ENCODE data around the gene PRDM2. TPM values are rescaled to one million over a fixed set of nuclear protein-coding genes. Genes with fewer than 3 reads are reported as not detected.

Gene PRDM2
- polyA plus RNA-seq, 4 donors: 35.7 to 41.4 (median 40.1) TPM

- no peak for DNase-seq (ENCODE audit: low read depth in 4 of 4, low spot score in 3 of 4)
Observed at GRCh38 chr1:13829152-13829769, 129.3 kb downstream of the PRDM2 start.

DNA sequence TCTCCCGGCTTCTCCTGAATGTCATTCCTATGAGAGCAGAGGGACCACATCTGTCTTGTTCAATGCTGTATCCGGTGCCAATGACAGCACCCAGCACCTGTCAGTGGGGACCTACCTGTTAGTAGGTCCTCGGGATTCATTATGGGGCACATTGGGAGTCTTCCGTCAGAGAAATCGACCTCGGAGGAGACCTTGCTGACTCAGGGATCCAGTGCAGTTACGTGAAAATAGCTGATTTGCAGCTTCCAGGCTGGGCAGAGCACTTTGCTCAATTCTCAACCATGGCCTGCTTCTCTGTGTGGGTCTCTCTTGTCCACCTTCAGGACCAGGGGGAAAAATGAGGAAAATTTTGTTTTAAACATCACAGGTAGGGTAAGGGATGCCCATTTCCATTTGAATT, 130.2 kb downstream of the PRDM2 start:
- no peak for DNase-seq (ENCODE audit: low read depth in 4 of 4, low spot score in 3 of 4)

GRCh38 chr1:13830616-13831280, 130.8 kb downstream of the PRDM2 start:
- DNase-seq (ENCODE audit: low read depth in 4 of 4, low spot score in 3 of 4): no peak

DNA sequence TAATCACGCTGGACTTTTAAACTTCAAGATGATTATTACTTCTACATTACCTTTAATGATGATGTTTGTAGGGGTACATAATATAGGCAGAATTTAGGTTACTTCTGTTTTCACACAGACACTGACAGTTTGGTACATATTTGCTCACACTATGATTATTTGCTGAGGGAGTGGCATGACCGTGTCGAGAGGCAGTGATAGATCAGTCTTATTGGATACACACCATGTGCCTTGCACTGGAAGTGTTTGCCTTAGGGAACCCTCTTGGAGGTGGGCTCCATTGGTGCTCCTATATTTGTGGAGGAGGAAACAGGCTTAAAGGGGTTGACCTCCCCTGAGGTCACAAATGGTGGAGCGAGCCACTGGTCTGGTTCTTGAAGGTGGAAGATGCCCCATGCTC, 132.1 kb downstream of the PRDM2 start:
- no peak for DNase-seq (ENCODE audit: low read depth in 4 of 4, low spot score in 3 of 4)

GRCh38 chr1:13832536-13832935, 132.5 kb downstream of the PRDM2 start:
- no peak for DNase-seq (ENCODE audit: low read depth in 4 of 4, low spot score in 3 of 4)

- DNase-seq (ENCODE audit: low read depth in 4 of 4, low spot score in 3 of 4): no peak
Observed at GRCh38 chr1:13836136-13836535, 136.1 kb downstream of the PRDM2 start.

DNA sequence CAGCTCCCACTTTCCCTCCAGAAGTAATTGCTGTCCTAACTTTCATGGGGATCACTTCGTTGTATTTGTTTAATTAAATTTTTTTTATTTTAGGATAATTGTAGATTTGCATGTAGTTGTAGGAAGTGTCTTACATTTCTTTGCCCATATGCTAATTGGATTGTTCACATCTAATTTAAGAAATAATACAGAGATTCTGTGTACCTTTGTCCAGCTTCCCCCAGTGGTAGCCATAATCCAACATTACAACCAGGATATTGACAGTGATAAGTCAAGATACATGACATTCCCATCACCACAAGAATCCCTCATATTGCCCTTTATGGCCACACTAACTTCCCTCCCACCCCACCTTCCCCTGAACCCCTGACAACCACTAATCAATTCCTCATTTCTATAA, 136.6 kb downstream of the PRDM2 start:
- DNase-seq (ENCODE audit: low read depth in 4 of 4, low spot score in 3 of 4): no peak

DNA sequence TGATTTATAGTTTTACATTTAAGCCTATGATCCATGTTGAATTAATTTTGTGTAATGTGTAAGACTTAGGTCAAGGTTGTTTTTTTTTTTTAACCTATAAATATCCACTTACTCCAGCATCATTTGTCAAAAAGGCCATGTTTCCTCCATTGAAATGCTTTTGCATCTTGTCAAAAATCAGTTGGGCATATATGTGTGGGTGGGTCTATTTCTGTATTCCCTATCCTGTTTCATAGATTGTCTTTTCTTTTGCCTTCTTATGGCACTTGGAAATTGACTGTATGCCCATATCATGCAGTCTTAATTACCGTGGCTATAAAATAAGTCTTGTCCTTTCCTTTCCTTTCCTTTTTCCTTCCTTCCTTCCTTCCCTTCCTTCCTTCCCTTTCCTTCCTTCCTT, 138.2 kb downstream of the PRDM2 start:
- DNase-seq (ENCODE audit: low read depth in 4 of 4, low spot score in 3 of 4): no peak

DNA sequence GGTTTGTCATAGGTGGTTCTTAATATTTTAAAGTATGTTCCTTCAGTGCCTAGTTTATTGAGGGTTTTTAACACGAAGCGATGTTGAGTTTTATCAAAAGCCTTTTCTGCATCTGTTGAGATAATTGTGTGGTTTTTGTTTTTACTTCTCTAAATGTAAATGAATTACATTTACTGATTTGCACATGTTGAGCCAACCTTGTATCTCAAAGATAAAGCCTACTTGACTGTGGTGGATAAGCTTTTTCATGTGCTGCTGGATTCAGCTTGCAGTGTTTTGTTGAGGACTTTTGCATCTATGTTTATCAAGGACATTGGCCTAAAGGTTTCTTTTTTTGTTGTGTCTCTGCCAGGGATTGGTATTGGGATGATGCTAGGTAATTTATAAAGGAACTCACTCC, 142.5 kb downstream of the PRDM2 start:
- no peak for DNase-seq (ENCODE audit: low read depth in 4 of 4, low spot score in 3 of 4)

DNA sequence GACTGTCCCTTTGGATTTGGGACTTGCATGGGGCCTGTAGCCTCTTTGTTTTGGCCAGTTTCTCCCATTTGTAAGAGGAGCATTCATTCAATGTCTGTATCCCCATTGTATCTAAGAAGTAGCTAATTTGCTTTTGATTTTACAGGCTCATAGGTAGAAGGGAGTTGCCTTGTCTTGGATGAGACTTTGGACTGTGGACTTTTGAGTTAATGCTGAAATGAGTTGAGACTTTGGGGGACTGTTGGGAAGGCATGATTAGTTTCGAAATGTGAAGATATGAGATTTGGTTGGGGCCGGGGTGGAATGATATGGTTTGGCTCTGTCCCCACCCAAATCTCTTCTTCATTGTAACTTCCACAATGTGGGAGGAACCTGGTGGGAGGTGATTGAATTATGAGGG, 151.7 kb downstream of the PRDM2 start:
- no peak for DNase-seq (ENCODE audit: low read depth in 4 of 4, low spot score in 3 of 4)

DNA sequence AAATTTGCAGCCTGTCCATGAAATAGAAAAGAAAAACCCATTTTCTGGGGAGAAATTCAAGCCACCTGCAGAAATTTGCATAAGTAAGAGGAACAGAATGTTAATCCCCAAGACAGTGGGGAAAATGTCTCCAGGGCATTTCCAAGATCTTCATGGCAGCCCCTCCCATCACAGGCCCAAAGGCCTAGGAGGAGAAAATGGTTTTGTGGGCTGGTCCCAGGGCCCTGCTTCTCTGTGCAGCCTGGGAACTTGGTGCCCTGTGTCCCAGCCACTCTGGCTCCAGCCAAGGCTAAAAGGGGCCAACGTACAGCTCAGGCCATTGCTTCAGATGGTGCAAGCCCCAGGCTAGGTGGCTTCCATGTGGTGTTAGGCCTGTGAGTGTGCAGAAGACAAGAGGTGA, 155.6 kb downstream of the PRDM2 start:
- DNase-seq (ENCODE audit: low read depth in 4 of 4, low spot score in 3 of 4): no peak

GRCh38 chr1:13860031-13860430, 160.0 kb downstream of the PRDM2 start:
- no peak for DNase-seq (ENCODE audit: low read depth in 4 of 4, low spot score in 3 of 4)

DNA sequence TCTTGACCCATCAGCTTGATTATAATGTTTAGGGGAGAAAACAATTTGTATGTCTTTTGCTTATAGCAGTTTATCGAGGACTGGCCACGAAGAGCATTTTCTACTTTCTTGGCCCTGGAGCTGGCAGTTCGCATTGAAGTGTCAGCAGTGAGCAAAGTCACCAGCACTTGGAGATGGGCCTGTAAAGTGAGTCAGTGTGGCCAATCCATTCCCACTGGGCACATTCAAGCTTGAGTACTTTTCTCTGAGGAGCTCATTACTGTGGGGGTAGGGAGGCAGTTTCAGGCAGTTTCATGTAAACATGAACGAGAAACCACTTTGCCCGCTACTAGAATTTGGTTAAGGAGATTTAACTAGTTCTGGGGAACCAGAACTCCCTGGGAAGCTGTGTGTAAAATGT, 164.8 kb downstream of the PRDM2 start:
- no peak for DNase-seq (ENCODE audit: low read depth in 4 of 4, low spot score in 3 of 4)

DNA sequence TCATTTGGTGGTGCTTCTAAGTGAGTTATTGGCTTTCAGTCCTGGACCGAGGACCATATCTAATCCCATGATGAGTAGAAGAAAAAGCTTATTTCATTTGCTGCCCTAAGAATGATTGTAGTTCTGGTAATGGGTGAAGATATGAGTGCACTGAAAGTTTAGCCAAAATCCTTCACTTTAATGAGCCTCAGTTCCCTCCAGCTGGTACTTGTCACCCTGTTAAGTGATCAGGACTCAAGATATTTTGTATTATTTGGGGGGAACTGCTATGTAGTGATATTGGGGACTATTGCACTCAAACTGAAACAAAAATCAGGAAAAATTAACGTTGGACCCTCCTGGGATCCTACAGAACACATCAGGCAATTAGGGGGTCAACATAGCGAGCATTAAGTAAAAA, 165.9 kb downstream of the PRDM2 start:
- DNase-seq (ENCODE audit: low read depth in 4 of 4, low spot score in 3 of 4): no peak

- DNase-seq (ENCODE audit: low read depth in 4 of 4, low spot score in 3 of 4): no peak
Observed at GRCh38 chr1:13867603-13868002, 167.6 kb downstream of the PRDM2 start.

- DNase-seq (ENCODE audit: low read depth in 4 of 4, low spot score in 3 of 4): no peak
Observed at GRCh38 chr1:13869172-13869797, 169.3 kb downstream of the PRDM2 start.

GRCh38 chr1:13871413-13871812, 171.4 kb downstream of the PRDM2 start:
- no peak for DNase-seq (ENCODE audit: low read depth in 4 of 4, low spot score in 3 of 4)

DNA sequence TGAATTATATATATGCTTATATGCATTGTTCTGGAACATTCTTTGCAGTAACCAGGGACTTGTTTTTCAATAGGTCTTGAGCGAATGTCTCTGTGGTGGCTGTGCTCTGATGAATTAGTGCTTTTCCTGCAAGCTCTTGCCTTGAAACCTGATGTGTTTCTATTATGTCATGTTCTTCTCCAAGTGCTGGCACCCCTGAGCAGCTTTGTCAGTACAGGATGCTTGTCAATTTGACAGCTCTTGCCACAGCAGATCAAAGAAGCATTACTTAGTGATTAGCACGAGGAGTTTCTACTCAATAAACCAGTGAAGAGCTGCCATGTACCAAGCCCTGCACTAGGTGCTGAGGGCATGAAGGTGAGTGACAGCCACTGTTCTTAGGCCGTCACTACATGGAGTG, 171.9 kb downstream of the PRDM2 start:
- DNase-seq (ENCODE audit: low read depth in 4 of 4, low spot score in 3 of 4): no peak

- DNase-seq (ENCODE audit: low read depth in 4 of 4, low spot score in 3 of 4): no peak
Observed at GRCh38 chr1:13873032-13873431, 173.0 kb downstream of the PRDM2 start.

Data from left renal pelvis (tissue), 4 donors.